ENCODE data around the gene RNF44. TPM values are rescaled to one million over a fixed set of nuclear protein-coding genes. Genes with fewer than 3 reads are reported as not detected.
A peak's percentile ranks its signal among the peaks of the same experiment; 100 is the strongest.

RNF44 gene
- total and polyA plus RNA-seq, 2 of the 13 experiments (the other 11 are each of a cell fraction or from before 2014, with no cell fraction given), result 9.2 to 16.8 TPM

- no peak for TF ChIP-seq RAD21 (CRISPR knock-in tag; IDR thresholded peaks at IDR 0.05)
- TF ChIP-seq SAP130 (CRISPR knock-in tag; IDR thresholded peaks at IDR 0.05; ENCODE audit: low read depth), result peak; percentile 67
- TF ChIP-seq SP4 (CRISPR knock-in tag; IDR thresholded peaks at IDR 0.05), result 0 out of 2 replicates have a peak, but pooled peaks have one; percentile 18
- no peak for TF ChIP-seq ETV5 (CRISPR knock-in tag; IDR thresholded peaks at IDR 0.05; ENCODE audit: borderline replicate concordance)
- 0 out of 2 replicates have a peak, but pooled peaks have one; percentile 49 for TF ChIP-seq ZFP91 (CRISPR knock-in tag; IDR thresholded peaks at IDR 0.05; ENCODE audit: borderline replicate concordance)
- TF ChIP-seq ZNF33B (CRISPR knock-in tag; IDR thresholded peaks at IDR 0.05), result peak; percentile 23; the same call in 1 of the 2 replicates
- TF ChIP-seq RFXAP (CRISPR knock-in tag; IDR thresholded peaks at IDR 0.05; ENCODE audit: borderline replicate concordance), result 0 out of 2 replicates have a peak, but pooled peaks have one; percentile 47
- TF ChIP-seq ZNF782 (CRISPR knock-in tag; IDR thresholded peaks at IDR 0.05; ENCODE audit: borderline replicate concordance), result no peak
- 0 out of 2 replicates have a peak, but pooled peaks have one; percentile 38 for TF ChIP-seq ISX (CRISPR knock-in tag; conservative IDR thresholded peaks at IDR 0.05)
- TF ChIP-seq PATZ1 (CRISPR knock-in tag; IDR thresholded peaks at IDR 0.05), result peak; percentile 77; the same call in 1 of the 2 replicates
- no peak for TF ChIP-seq CBX1 (IDR thresholded peaks at IDR 0.05; ENCODE audit: low read depth)
- TF ChIP-seq ZNF687 (CRISPR knock-in tag; IDR thresholded peaks at IDR 0.05), result peak; percentile 58
These were observed 4.3 kb upstream of the RNF44 start (continued) for GRCh38 chr5:176541338-176542134.

All from HepG2 (cell line).